Measurements from ENCODE around the gene RERG. TPM values are rescaled to one million over a fixed set of nuclear protein-coding genes. Genes with fewer than 3 reads are reported as not detected.
A peak's percentile ranks its signal among the peaks of the same experiment; 100 is the strongest.

Gene RERG
- total RNA-seq, 2 donors from 2014 or later: 9.9 to 12.4 TPM

- Histone ChIP-seq H3K9me3 (no peaks in the 10 kb centered on the region), H3K27ac (peak overlapping the region; percentile 33 to 55), H3K4me3 (no peak overlapping the region), H3K4me1 (peaks cover 0 to 19% of the 10 kb centered on the region in 2 donors), H3K36me3 (no peaks in the 10 kb centered on the region), H3K27me3 (no peaks in the 10 kb centered on the region)
- TF ChIP-seq, protein P1, sequence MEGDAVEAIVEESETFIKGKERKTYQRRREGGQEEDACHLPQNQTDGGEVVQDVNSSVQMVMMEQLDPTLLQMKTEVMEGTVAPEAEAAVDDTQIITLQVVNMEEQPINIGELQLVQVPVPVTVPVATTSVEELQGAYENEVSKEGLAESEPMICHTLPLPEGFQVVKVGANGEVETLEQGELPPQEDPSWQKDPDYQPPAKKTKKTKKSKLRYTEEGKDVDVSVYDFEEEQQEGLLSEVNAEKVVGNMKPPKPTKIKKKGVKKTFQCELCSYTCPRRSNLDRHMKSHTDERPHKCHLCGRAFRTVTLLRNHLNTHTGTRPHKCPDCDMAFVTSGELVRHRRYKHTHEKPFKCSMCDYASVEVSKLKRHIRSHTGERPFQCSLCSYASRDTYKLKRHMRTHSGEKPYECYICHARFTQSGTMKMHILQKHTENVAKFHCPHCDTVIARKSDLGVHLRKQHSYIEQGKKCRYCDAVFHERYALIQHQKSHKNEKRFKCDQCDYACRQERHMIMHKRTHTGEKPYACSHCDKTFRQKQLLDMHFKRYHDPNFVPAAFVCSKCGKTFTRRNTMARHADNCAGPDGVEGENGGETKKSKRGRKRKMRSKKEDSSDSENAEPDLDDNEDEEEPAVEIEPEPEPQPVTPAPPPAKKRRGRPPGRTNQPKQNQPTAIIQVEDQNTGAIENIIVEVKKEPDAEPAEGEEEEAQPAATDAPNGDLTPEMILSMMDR (IDR thresholded peaks at IDR 0.05): no peak
- no peak for DNase-seq (ENCODE audit: low spot score)
Measured at GRCh38 chr12:15216036-15216889, 5.0 kb downstream of the RERG start.

DNA sequence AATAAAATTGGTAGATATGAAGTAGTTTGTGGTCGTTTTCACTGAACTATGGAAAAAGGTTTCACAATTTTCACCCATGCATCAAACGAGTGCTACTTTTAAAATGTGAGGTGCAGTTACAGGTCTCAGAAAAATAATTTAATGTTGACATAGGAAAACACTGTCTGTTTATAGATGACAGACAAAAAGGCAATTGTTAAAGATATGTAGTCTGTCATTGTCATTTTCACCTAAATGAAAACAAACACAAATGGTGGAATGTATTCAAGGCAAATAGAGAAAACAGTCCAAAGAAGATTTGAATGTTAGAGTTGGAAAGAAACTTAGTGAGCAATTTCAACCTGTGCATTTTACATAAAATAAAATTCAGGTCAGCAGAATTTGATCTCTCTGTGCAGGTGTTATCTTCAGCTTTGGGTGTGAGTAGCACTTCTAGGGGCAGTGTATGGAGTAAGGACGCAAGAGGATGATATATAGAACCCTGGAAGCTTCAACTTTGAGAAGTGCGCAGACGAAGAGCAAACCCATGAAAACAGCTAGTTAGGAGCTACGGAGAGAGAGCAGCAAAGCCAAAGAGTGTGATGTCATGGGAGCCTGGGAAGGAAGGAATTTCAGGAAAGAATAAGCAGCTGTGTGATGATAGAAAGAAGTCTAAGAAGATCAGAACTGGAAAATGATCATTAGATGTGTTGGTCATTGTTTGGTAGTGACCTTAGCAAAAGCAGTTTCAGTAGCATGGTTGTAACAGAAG lies 6.2 kb downstream of the RERG start:
- no peaks in the 10 kb centered on the region for H3K27me3 ChIP-seq
- DNase-seq (ENCODE audit: low spot score): no peak
- H3K27ac ChIP-seq: peak overlapping the region; percentile 32 to 55
- no peaks in the 10 kb centered on the region for H3K9me3 ChIP-seq
- H3K4me3 ChIP-seq: no peak overlapping the region
- H3K36me3 ChIP-seq: no peaks in the 10 kb centered on the region
- H3K4me1 ChIP-seq: peaks cover 0 to 17% of the 10 kb centered on the region in 2 donors
- TF ChIP-seq, protein P1 (IDR thresholded peaks at IDR 0.05): no peak

DNA sequence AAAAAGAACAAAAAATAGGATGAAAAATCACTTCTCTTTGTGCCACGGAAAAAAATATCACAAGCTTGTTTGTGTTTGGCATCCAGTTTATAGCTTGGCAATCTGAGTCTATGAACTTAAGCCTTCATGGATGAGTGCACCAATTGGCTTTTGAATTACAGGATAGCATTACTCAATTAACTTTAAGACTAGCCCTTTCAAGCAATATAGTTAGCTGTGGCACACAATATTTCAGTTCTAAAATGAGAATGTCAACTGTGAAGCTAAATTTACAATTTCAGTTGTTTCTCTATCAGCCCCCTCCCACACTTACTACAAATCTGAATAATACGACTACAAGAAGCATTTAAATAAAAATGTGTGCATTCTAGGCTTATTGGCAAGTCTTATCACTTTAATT lies 8.3 kb downstream of the RERG start:
- Histone ChIP-seq H3K27me3 (no peaks in the 10 kb centered on the region), H3K36me3 (no peaks in the 10 kb centered on the region), H3K4me1 (peaks cover 0 to 21% of the 10 kb centered on the region in 2 donors), H3K27ac (peak overlapping the region; percentile 10 to 16), H3K9me3 (no peaks in the 10 kb centered on the region), H3K4me3 (no peak overlapping the region)
- TF ChIP-seq, protein P1 (IDR thresholded peaks at IDR 0.05): no peak
- no peak for DNase-seq (ENCODE audit: low spot score)

DNA sequence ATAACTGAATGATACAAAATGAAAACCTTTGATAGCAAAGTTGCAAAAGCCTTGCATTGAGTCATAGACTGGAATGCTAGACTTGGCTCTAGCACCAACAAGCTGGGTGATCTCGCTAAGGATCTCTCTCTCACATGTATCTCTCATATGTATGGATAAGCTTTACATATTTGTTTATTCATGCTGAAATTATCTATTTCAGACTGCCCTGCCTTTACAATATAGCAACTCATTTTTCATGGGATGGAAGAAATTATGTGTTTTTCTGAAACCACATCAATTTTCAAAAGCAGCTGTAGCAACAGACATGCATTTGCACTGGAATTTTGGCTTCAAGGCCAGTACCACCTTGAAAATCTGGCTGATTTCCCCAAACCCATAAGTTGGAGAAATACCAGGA lies 11.4 kb downstream of the RERG start:
- H3K27ac ChIP-seq: peak overlapping the region; percentile 77 to 81
- H3K4me3 ChIP-seq: no peak overlapping the region
- no peaks in the 10 kb centered on the region for H3K27me3 ChIP-seq
- H3K9me3 ChIP-seq: no peaks in the 10 kb centered on the region
- no peak for DNase-seq (ENCODE audit: low spot score)
- H3K4me1 ChIP-seq: peaks cover 0 to 18% of the 10 kb centered on the region in 2 donors
- H3K36me3 ChIP-seq: no peaks in the 10 kb centered on the region
- TF ChIP-seq, protein P1 (IDR thresholded peaks at IDR 0.05): no peak

- H3K36me3 ChIP-seq: no peaks in the 10 kb centered on the region
- peak overlapping the region; percentile 77 to 81 for H3K27ac ChIP-seq
- H3K4me1 ChIP-seq: peaks cover 0 to 18% of the 10 kb centered on the region in 2 donors
- DNase-seq (ENCODE audit: low spot score): no peak
- no peaks in the 10 kb centered on the region for H3K9me3 ChIP-seq
- TF ChIP-seq, protein P1 (IDR thresholded peaks at IDR 0.05): no peak
- H3K27me3 ChIP-seq: no peaks in the 10 kb centered on the region
- no peak overlapping the region for H3K4me3 ChIP-seq
Measured at GRCh38 chr12:15208871-15209656, 12.2 kb downstream of the RERG start.

All from right atrium auricular region (tissue), 2 donors.